Stimulated activated memory B cell treated with anti-CD40 and anti-IgM and Interleukin-4, amounts not matched to agents 10 μg/mL and 1 μg/mL and 100 μg/mL, for 72 hours (primary cell): ENCODE data around the gene TXNDC11.
"Not testable (repeated sequence)": the region's sequence is repeated elsewhere in the genome, so short reads cannot be mapped to it uniquely, and the experiment has no call there.

Experiments used
- ATAC-seq: fragments of 150-1000 bp; cut with Tn5 transposase; 2 replicates; pipeline ENCODE4 v1.10.0; 2021
- H3K27ac Mint-ChIP-seq: one replicate; pipeline ENCODE4 v1.8.0; 2022; ENCODE audit warnings: mild to moderate bottlenecking, mixed read lengths
- H3K27me3 Mint-ChIP-seq: one replicate; pipeline ENCODE4 v1.8.0; 2022; ENCODE audit warnings: mixed read lengths
- H3K36me3 Mint-ChIP-seq: one replicate; pipeline ENCODE4 v1.8.0; 2022; ENCODE audit warnings: mixed read lengths
- H3K4me1 Mint-ChIP-seq: one replicate; pipeline ENCODE4 v1.8.0; 2022; ENCODE audit warnings: mixed read lengths
- H3K4me3 Mint-ChIP-seq: one replicate; pipeline ENCODE4 v1.8.0; 2022; ENCODE audit warnings: mild to moderate bottlenecking, moderate library complexity, mixed read lengths
- H3K9me3 Mint-ChIP-seq: one replicate; pipeline ENCODE4 v1.8.0; 2022; ENCODE audit warnings: mixed read lengths

The TXNDC11 gene, protein sequence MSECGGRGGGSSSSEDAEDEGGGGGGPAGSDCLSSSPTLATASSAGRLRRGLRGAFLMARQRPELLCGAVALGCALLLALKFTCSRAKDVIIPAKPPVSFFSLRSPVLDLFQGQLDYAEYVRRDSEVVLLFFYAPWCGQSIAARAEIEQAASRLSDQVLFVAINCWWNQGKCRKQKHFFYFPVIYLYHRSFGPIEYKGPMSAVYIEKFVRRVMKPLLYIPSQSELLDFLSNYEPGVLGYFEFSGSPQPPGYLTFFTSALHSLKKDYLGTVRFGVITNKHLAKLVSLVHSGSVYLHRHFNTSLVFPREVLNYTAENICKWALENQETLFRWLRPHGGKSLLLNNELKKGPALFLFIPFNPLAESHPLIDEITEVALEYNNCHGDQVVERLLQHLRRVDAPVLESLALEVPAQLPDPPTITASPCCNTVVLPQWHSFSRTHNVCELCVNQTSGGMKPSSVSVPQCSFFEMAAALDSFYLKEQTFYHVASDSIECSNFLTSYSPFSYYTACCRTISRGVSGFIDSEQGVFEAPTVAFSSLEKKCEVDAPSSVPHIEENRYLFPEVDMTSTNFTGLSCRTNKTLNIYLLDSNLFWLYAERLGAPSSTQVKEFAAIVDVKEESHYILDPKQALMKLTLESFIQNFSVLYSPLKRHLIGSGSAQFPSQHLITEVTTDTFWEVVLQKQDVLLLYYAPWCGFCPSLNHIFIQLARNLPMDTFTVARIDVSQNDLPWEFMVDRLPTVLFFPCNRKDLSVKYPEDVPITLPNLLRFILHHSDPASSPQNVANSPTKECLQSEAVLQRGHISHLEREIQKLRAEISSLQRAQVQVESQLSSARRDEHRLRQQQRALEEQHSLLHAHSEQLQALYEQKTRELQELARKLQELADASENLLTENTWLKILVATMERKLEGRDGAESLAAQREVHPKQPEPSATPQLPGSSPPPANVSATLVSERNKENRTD

DNA sequence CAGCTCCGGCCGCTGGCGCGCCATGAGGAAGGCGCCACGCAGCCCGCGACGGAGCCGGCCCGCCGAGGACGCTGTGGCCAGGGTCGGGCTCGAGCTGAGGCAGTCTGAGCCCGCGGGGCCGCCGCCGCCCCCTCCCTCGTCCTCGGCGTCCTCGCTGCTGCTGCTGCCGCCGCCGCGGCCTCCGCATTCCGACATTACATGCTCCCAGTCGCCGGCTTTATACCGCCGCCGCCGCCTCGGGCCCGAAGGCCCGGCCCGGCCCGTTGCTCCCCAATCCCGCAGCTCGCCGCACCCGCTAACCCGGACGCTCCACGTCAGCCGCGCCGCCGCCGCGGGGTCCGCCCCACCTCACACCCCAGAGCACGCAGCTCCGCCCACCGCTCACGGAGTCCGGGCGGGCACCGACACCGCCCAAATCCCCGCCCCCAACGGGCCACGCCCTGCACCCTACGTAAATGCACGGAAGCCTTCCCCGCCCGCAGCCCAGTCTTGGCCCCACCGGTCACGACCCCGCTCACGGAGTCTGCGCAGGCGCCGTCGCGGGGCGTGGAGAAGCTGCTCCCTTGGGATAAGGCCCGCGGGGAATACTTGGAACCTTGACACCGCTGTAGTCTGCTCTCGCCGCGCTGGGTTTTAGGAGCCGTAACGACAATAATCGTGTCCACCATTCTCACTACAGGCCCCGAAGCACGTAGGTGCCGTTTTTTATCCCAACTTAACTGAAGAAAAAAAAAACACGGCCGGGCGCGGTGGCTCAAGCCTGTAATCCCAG, at the start of gene TXNDC11:
Gene TXNDC11, minus strand, starts transcription at position 322 of the 772 bp plus-strand sequence. Its CDS starts 127 bp downstream, at position 195.
- Mint-ChIP-seq H3K4me3 (peak within 1 kb of the TSS; percentile 99), H3K27me3 (no peaks in the 10 kb centered on the region), H3K4me1 (peaks cover 57% of the 10 kb centered on the region), H3K9me3 (no peaks in the 10 kb centered on the region), H3K36me3 (peaks cover 16% of the 10 kb centered on the region), H3K27ac (peak within 1 kb of the TSS; percentile 95)
- peak; percentile 98 for ATAC-seq

DNA sequence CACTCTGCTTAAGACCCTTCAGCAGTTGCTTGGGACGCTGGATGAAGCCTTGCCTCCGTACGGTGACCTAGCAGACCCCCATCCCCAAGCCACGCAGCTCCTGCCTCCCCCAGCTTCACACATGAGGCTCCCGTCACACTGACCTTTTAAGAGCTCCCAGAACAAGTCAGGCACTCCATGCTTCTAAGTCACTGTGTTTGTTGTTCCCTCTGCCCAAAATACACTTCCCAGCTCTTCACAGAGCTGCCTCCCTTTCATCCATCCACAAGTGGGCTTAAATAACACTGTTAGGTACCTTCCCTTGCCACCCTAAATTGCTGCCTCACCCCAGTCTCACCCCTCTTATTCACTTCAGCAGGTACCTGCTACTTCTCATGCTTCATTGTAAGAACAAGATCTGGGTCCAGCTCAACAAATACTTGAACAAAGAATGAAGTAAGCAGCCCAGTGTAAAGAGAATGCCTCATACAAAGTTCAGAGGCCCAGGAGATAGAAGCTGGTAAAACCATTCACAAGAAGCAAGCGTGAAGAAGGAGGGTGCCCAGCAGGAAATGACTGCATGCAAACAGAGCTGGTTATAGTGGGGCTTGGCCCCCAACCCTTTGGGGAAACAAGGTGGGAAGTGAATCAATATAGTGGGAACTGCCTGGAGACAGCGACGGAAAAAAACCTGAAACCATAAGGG, 48.6 kb upstream of the TXNDC11 start:
- ATAC-seq, result no peak
- H3K27ac Mint-ChIP-seq, result peak overlapping the region; percentile 56
- H3K9me3 Mint-ChIP-seq, result no peaks in the 10 kb centered on the region
- peaks cover 81% of the 10 kb centered on the region for H3K4me1 Mint-ChIP-seq
- H3K36me3 Mint-ChIP-seq, result peaks cover 41% of the 10 kb centered on the region
- no peak overlapping the region for H3K4me3 Mint-ChIP-seq
- no peaks in the 10 kb centered on the region for H3K27me3 Mint-ChIP-seq

DNA sequence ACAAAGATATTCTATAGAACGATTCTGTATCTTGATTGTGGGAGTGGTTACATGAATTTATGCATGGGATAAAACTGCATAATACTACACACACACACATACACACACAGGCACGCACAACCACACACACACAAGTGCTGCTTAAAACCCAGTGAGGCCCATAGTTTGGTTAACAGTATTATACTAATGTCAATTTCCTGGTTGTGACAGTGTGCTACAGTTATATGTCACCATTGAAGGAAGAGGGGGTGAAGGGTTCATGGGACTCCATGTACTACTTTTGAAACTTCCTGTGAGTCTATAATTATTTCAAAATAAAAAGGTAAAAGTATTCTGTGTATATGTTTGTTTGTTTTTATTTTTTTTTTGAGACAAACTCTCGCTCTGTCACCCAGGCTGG, 46.3 kb upstream of the TXNDC11 start:
- Mint-ChIP-seq H3K4me3 (no peak overlapping the region), H3K27ac (no peak overlapping the region), H3K4me1 (peaks cover 80% of the 10 kb centered on the region), H3K9me3 (no peaks in the 10 kb centered on the region), H3K36me3 (peaks cover 28% of the 10 kb centered on the region), H3K27me3 (no peaks in the 10 kb centered on the region)
- ATAC-seq, result no peak

DNA sequence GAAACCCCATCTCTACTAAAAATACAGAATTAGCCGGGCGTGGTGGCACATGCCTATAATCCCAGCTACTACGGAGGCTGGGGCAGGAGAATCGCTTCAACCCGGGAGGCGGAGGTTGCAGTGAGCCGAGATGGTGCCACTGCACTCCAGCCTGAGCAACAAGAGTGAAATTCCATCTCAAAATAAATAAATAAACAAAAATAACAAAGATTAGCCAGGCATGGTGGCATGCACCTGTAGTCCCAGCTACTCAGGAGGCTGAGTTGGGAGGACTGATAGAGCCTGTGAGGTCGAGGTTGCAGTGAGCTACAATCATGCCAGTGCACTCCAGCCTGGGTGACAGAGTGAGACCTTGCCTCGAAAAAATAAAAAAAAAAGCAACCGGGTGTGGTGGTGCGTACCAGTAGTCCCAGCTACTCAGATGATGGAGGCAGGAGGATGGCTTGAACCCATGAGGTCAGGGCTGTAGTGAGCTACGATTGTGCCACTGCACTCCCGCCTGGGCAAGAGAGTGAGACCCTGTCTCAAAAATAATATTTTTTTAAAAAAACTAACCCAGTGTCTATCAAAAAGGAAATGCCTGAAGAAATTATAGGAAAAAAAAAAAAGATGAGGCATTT, 42.4 kb upstream of the TXNDC11 start:
- not testable (repeated sequence) for H3K9me3 Mint-ChIP-seq

DNA sequence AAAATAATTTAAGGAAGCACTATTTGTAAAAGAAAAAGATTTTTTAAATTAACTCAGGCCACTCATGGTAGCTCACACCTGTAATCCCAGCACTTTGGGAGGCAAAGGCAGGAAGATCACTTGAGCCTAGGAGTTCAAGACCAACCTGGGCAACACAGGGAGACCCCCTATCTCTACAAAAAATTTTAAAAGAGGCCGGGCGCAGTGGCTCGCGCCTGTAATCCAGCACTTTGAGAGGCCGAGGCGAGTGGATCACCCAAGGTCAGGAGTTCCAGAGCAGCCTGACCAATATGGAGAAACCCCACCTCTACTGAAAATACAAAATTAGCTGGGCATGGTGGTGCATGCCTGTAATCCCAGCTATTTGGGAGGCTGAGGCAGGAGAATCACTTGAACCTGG, 41.7 kb upstream of the TXNDC11 start:
- peak overlapping the region; percentile 94 for H3K27ac Mint-ChIP-seq

More for the DNA sequence above, 42.4 kb upstream of the TXNDC11 start:
- not testable (repeated sequence) for H3K4me3 Mint-ChIP-seq, ATAC-seq, H3K27me3 Mint-ChIP-seq
- peak overlapping the region; percentile 94 for H3K27ac Mint-ChIP-seq
- peaks cover 15% of the 10 kb centered on the region for H3K36me3 Mint-ChIP-seq
- peaks cover 81% of the 10 kb centered on the region for H3K4me1 Mint-ChIP-seq

DNA sequence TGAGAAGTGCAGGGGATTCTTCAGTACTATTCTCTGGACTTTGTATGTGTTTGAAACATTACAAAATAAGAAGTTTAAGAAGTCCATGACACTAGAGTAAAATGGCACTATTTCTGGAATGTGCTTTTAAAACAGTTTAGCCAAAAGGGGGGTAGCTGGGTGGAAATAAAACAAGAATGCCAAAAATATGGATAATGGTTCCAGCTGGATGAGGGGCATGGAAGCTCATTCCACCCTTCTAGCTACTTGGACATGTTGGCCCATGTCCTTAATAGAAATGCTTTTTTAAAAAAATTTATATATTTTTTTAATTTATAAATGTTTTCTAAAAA, 41.3 kb upstream of the TXNDC11 start:
- Mint-ChIP-seq H3K4me3 (peak overlapping the region; percentile 78), H3K4me1 (peaks cover 79% of the 10 kb centered on the region), H3K36me3 (peaks cover 17% of the 10 kb centered on the region), H3K27me3 (no peaks in the 10 kb centered on the region), H3K9me3 (no peaks in the 10 kb centered on the region), H3K27ac (peak overlapping the region; percentile 94)
- ATAC-seq, result no peak

More for the DNA sequence above, 41.7 kb upstream of the TXNDC11 start:
- H3K9me3 Mint-ChIP-seq, H3K27me3 Mint-ChIP-seq, H3K4me3 Mint-ChIP-seq, ATAC-seq: not testable (repeated sequence)
- Mint-ChIP-seq H3K4me1 (peaks cover 79% of the 10 kb centered on the region), H3K36me3 (peaks cover 17% of the 10 kb centered on the region)

DNA sequence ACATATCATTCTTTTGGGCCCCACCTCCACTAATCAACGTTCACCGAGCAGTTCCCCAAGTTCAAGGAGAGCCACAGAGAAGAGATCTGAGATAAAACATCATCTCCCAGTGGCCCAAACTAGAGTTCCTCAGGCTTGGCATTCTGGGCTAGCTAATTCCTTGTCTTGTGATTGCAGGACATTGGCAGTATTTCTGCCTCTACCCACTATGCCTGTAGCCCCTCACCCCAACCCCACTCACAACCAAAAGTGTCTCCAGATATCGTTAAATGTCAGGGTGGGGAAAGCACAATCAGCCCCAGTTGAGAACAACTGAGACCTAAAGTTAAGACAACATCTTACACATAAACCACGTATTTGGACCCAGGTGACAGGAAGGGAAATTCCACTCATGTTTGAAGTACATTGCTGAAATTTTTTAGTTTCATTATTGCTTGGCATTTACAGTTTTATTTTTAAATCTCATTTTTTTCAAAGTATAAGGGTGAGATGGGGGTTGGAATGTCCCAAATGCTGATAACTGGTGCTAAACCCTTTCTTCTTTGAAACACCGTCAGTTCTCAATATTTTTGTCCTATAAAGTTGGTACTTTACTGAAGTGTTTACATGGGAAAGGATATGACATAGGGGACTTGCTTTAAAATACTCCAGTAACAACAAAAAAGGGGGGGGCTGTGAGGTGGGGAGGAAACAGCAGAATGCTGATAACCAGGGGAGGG, 40.8 kb upstream of the TXNDC11 start:
- ATAC-seq, result peak; percentile 88
- Mint-ChIP-seq H3K4me3 (peak overlapping the region; percentile 78), H3K36me3 (peaks cover 17% of the 10 kb centered on the region), H3K27me3 (no peaks in the 10 kb centered on the region), H3K27ac (peak overlapping the region; percentile 94), H3K4me1 (peaks cover 77% of the 10 kb centered on the region), H3K9me3 (no peaks in the 10 kb centered on the region)

DNA sequence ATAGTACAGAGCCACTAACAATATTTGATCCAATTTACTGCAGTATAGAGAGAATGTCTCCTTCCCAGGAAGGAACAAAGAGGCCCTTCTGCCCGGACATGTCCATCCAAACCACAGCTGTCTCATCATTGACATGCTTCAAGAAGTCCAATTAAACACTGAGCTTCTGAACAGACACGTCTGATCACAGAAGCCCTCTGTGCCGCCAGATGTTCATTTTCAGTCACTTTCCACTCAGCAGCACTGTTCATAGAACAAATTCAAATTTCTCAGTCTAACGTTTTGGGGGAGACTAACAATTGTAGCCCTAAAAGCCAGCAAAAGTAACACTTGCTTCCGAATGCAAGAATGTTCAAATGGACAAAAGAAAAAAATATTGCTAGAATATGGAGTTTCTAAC, 39.1 kb upstream of the TXNDC11 start:
- no peaks in the 10 kb centered on the region for H3K9me3 Mint-ChIP-seq
- no peak for ATAC-seq
- H3K27ac Mint-ChIP-seq, result peak overlapping the region; percentile 94
- H3K4me3 Mint-ChIP-seq, result peak overlapping the region; percentile 78
- H3K27me3 Mint-ChIP-seq, result no peaks in the 10 kb centered on the region
- peaks cover 62% of the 10 kb centered on the region for H3K4me1 Mint-ChIP-seq
- peaks cover 5% of the 10 kb centered on the region for H3K36me3 Mint-ChIP-seq

DNA sequence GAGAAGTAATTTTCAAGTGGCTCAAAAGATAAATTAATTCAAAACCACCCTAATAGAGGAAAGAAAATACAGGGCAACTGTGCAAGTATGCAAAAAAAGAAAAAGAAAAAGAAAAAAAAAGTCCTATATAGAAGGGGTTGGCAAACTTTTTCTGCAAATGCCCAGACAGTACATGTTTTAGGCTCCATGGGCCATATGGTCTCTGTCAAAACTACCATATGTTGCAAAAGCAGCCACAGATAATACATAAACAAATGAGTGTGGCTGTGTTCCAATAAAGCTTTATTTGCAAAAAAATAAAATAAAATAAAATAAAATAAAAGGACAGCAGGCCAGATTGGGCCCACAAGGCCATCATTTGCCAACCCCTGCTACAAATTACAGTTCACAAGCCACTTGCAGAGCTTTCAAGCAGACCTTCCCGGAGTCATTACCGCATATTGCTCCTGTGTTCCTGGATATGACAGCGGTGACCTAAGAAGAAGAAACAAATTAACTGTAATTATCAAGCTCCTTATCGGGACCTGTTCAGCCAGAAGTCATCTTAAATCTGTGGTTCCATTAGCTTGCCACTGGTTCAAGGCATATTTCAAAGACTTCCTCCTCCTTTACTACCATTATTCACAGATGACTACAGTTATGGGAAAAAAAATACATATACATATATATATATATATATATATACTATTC, 38.5 kb upstream of the TXNDC11 start:
- Mint-ChIP-seq H3K4me1 (peaks cover 55% of the 10 kb centered on the region), H3K36me3 (peaks cover 5% of the 10 kb centered on the region), H3K27me3 (no peaks in the 10 kb centered on the region), H3K27ac (peak overlapping the region; percentile 94), H3K4me3 (peak overlapping the region; percentile 12), H3K9me3 (no peaks in the 10 kb centered on the region)
- ATAC-seq, result no peak

DNA sequence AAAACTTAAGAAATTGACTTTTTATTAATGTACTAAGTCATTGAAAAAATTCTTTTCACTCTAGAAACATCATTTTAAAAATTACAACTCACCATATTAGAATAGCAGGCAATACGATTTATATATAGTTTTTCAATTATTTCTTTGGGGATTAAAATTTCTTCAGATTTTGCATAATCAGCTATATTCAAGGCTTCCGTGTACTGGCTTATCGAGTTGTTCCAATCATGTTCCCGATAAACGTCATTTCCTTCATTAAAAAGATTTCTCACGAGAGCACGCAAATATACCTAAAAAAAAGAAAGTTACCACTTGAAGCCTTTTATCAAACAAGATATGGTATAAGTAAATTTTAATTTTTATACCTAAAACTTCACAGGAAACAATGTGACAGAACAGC, 36.4 kb upstream of the TXNDC11 start:
- no peak for ATAC-seq
- H3K4me1 Mint-ChIP-seq, result peaks cover 46% of the 10 kb centered on the region
- H3K27ac Mint-ChIP-seq, result no peak overlapping the region
- H3K36me3 Mint-ChIP-seq, result peaks cover 10% of the 10 kb centered on the region
- no peaks in the 10 kb centered on the region for H3K9me3 Mint-ChIP-seq
- H3K4me3 Mint-ChIP-seq, result no peak overlapping the region
- no peaks in the 10 kb centered on the region for H3K27me3 Mint-ChIP-seq

DNA sequence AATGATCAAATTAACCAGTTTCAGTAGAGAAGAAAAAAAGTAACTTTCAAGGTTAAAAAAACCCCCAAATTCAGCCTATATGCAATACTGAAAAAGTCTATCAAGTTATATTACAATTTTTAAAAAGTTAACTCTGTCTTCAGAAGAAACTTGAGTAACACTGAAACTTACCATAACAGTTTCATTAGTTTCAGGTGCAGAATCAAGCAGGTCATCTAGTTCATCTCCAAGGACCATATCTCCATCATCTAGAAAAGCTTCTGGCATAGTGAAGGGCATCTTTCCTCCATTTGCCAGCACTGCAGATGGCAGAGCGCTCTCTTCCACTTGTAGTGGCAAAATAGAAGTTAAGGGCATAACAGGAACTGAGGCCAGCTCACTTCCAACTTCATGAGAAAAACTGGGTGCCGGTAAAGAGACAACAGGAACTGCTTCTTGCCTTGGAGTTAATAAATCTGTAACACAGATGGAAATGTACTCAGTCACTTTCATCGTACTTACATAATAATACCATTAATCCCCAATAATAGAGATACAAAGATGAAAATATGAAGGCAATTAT, 31.5 kb upstream of the TXNDC11 start:
- peak overlapping the region; percentile 72 for H3K27ac Mint-ChIP-seq

DNA sequence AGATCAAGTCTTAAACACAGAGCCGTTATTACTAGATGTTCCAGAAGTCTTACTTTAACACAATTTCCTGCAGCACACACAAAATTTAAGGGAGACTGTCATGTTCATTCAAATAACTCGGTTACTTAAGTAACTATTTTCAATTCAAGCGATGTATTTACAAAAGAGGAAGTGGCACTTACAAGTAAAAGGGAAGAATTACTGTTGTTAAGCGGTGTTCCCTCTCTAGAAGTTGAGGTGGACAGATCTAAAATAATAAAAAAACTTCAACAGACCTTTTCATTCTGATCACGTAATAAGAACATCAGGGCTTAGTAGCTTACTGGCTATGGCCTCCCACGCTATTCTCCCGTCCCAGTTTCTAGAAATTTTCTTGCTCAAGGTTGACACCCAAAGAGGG, 26.2 kb upstream of the TXNDC11 start:
- Mint-ChIP-seq H3K4me3 (peak overlapping the region; percentile 59), H3K27ac (peak overlapping the region; percentile 79), H3K36me3 (peaks cover 60% of the 10 kb centered on the region), H3K4me1 (peaks cover 35% of the 10 kb centered on the region), H3K9me3 (no peaks in the 10 kb centered on the region), H3K27me3 (no peaks in the 10 kb centered on the region)
- ATAC-seq, result peak; percentile 82

More for the DNA sequence above, 31.5 kb upstream of the TXNDC11 start:
- no peak overlapping the region for H3K4me3 Mint-ChIP-seq
- H3K36me3 Mint-ChIP-seq, result peaks cover 40% of the 10 kb centered on the region
- H3K27me3 Mint-ChIP-seq, result no peaks in the 10 kb centered on the region
- no peak for ATAC-seq
- H3K9me3 Mint-ChIP-seq, result no peaks in the 10 kb centered on the region
- peaks cover 35% of the 10 kb centered on the region for H3K4me1 Mint-ChIP-seq

DNA sequence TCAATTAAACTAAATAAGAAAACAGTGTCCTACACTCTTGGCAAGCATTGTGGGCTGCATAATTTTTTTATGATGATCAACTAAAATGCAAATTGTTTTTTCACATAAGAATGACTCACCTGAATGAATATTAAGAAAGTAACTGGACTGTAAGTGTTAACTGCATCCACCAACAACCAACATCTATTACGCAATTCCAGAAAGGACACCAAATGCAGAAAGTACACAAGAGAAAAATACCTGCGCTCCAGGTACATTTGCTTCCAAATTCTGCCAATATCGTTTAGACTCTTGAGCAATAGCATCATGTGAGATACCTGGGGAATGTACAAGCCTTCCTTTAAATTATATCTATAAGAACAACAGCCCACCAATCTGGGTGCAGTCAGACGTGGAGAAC, 19.8 kb upstream of the TXNDC11 start:
- Mint-ChIP-seq H3K27me3 (no peaks in the 10 kb centered on the region), H3K27ac (no peak overlapping the region), H3K36me3 (peaks cover 61% of the 10 kb centered on the region), H3K9me3 (no peaks in the 10 kb centered on the region), H3K4me1 (peaks cover 20% of the 10 kb centered on the region), H3K4me3 (no peak overlapping the region)
- no peak for ATAC-seq
